SK-N-MC (cell line): Measurements from ENCODE around the gene ANK3.

ENCODE experiments used
- EZH2 ChIP-seq: fragments of 200-600 bp; sonication (generic); IDR thresholded peaks from one replicate; pipeline ENCODE4 v1.6.1; 2017; ENCODE audit warnings: antibody characterized with exemption
- FOXP2 ChIP-seq: optimal IDR thresholded peaks from 2 replicates; pipeline ENCODE3; 2011; ENCODE audit warnings: mild to moderate bottlenecking, moderate library complexity; ENCODE audit not compliant: insufficient read depth; ENCODE audit errors: extremely low read length, control extremely low read depth
- POLR2AphosphoS5 ChIP-seq: IDR thresholded peaks from 2 replicates; pipeline ENCODE4 v1.6.1; 2012; ENCODE audit warnings: mild to moderate bottlenecking, low read depth, low read length, borderline replicate concordance

DNA sequence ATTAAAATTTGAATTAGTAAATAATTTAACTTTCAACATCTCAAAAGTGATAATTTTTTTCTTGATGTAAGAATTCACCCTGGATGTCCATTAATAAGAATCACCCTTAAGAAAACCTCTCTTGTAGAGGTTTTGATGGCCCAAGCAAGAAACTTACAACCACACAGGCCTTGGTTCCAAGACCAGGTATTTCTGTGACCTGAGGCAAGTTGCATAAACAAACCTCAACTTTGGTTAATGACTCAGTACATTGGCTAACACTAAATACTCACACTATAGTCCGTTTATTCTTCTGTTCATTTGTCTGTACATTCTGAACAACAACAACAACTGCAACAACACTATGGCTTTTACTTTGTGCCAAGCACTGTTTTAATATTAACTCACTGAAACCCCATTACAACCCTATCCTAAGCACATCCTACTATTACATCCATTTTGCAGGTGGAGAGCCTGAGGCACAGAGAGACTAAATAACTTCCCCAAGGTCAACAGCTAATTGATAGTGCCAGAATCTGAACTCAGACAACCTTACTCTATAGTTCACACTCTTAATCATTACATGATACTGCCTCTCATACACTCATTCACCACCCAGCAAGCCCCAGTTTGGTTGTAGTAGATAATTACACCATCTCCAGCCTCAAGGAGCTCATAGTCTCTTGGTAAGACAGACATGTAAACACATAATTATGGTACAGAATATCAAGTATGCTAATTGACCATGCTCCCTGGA lies 6.6 kb downstream of the ANK3 start:
- no peak for TF ChIP-seq POLR2AphosphoS5
- no peak for TF ChIP-seq EZH2
- no peak for TF ChIP-seq FOXP2
